GF-D8 (cell line): ENCODE results near the gene KLK7.
"Not testable (repeated sequence)": the region's sequence is repeated elsewhere in the genome, so short reads cannot be mapped to it uniquely, and the experiment has no call there.

Experiments used
- DNase-seq: peaks from one replicate; lab custom pipeline; 2025; lab: John Stamatoyannopoulos, UW

KLK7 gene

GRCh38 chr19:50975766-50976165 lies 8.0 kb downstream of the KLK7 start:
- no peak for DNase-seq

GRCh38 chr19:50974702-50975556 lies 8.8 kb downstream of the KLK7 start:
- DNase-seq = no peak

GRCh38 chr19:50972795-50973376 lies 10.8 kb downstream of the KLK7 start:
- no peak for DNase-seq

- not testable (repeated sequence) for DNase-seq
Measured at GRCh38 chr19:50969810-50970209, 13.9 kb downstream of the KLK7 start.

GRCh38 chr19:50969413-50969760 lies 14.3 kb downstream of the KLK7 start, which contains the start of gene KLK6:
TSS of gene KLK6 (minus strand) at chr19:50969591. CDS start at chr19:50968104, 1,487 bp downstream.
- no peak for DNase-seq

- no peak for DNase-seq
Measured at GRCh38 chr19:50968716-50969412, 14.9 kb downstream of the KLK7 start.

GRCh38 chr19:50967929-50968715 lies 15.6 kb downstream of the KLK7 start:
- no peak for DNase-seq

GRCh38 chr19:50964266-50964665 lies 19.5 kb downstream of the KLK7 start:
- DNase-seq = no peak

- DNase-seq = no peak
Measured at GRCh38 chr19:50963381-50963780, 20.3 kb downstream of the KLK7 start.

GRCh38 chr19:50962245-50962644 lies 21.5 kb downstream of the KLK7 start:
- no peak for DNase-seq

- DNase-seq = no peak
Measured at GRCh38 chr19:50959731-50960500, 23.8 kb downstream of the KLK7 start.

GRCh38 chr19:50957587-50957986 lies 26.1 kb downstream of the KLK7 start:
- DNase-seq = no peak

- no peak for DNase-seq
Measured at GRCh38 chr19:50952910-50953309, 30.8 kb downstream of the KLK7 start, which contains the start of gene KLK5. TSS of gene KLK5 (minus strand) at chr19:50953038. CDS start at chr19:50952657, 381 bp downstream.

GRCh38 chr19:50949861-50950260 lies 33.9 kb downstream of the KLK7 start:
- DNase-seq = no peak

GRCh38 chr19:50947123-50947522 lies 36.6 kb downstream of the KLK7 start:
- no peak for DNase-seq

- DNase-seq = no peak
Measured at GRCh38 chr19:50944795-50945194, 38.9 kb downstream of the KLK7 start.

GRCh38 chr19:50943074-50943828 lies 40.5 kb downstream of the KLK7 start:
- no peak for DNase-seq

GRCh38 chr19:50939596-50939995 lies 44.1 kb downstream of the KLK7 start:
- no peak for DNase-seq

GRCh38 chr19:50933640-50934039 lies 50.1 kb downstream of the KLK7 start:
- DNase-seq = no peak

- no peak for DNase-seq
Measured at GRCh38 chr19:50932690-50933083, 51.0 kb downstream of the KLK7 start.
